H9 (cell line): Measurements from ENCODE around the gene PRR5L. TPM values are rescaled to one million over a fixed set of nuclear protein-coding genes. Genes with fewer than 3 reads are reported as not detected.

Experiments used
- DNase-seq: peaks from one replicate; pipeline ENCODE4 v3.0.0-alpha.2; 2017
- H2AFZ ChIP-seq: one replicate; pipeline ENCODE4 v1.6.1; 2013; ENCODE audit warnings: mild to moderate bottlenecking, low read length, control low read depth, moderate library complexity
- H2AK5ac ChIP-seq: 2 replicates; pipeline ENCODE4 v1.6.1; 2013; ENCODE audit warnings: low read length, control low read depth, mixed read lengths; ENCODE audit not compliant: insufficient read length
- H2BK120ac ChIP-seq: one replicate; pipeline ENCODE4 v1.6.1; 2013; ENCODE audit warnings: low read depth, mild to moderate bottlenecking, low read length, control low read depth, inconsistent platforms; ENCODE audit not compliant: poor library complexity, severe bottlenecking
- H2BK12ac ChIP-seq: 2 replicates; pipeline ENCODE4 v1.6.1; 2013; ENCODE audit warnings: low read length, control low read depth, mixed read lengths, low read depth; ENCODE audit not compliant: insufficient read length
- H2BK15ac ChIP-seq: 2 replicates; pipeline ENCODE4 v1.6.1; 2013; ENCODE audit warnings: low read depth, low read length, control low read depth
- H2BK20ac ChIP-seq: one replicate; pipeline ENCODE4 v1.6.1; 2013; ENCODE audit warnings: low read depth, mild to moderate bottlenecking, low read length, control low read depth, inconsistent platforms; ENCODE audit not compliant: poor library complexity, severe bottlenecking
- H2BK5ac ChIP-seq: 2 replicates; pipeline ENCODE4 v1.6.1; 2013; ENCODE audit warnings: low read length, control low read depth, mixed read lengths; ENCODE audit not compliant: insufficient read length
- H3K14ac ChIP-seq: 2 replicates; pipeline ENCODE4 v1.6.1; 2013; ENCODE audit warnings: low read length, control low read depth; ENCODE audit not compliant: insufficient read depth
- H3K18ac ChIP-seq: 2 replicates; pipeline ENCODE4 v1.6.1; 2013; ENCODE audit warnings: low read depth, mild to moderate bottlenecking, mixed read lengths, low read length, control low read depth; ENCODE audit not compliant: insufficient read length
- H3K23ac ChIP-seq: 2 replicates; pipeline ENCODE4 v1.6.1; 2013; ENCODE audit warnings: low read length, control low read depth, mixed read lengths, low read depth; ENCODE audit not compliant: insufficient read length
- H3K23me2 ChIP-seq: 2 replicates; pipeline ENCODE4 v1.6.1; 2013; ENCODE audit warnings: low read depth, mild to moderate bottlenecking, mixed read lengths, low read length, control low read depth; ENCODE audit not compliant: insufficient read length, poor library complexity, severe bottlenecking
- H3K27ac ChIP-seq: 2 replicates; pipeline ENCODE4 v1.5.1; 2013; ENCODE audit warnings: low read length, control low read depth, mixed read lengths, low read depth; ENCODE audit not compliant: insufficient read length
- H3K27me3 ChIP-seq: 2 replicates; pipeline ENCODE4 v1.6.1; 2013; ENCODE audit warnings: low read length, control low read depth, inconsistent platforms; ENCODE audit not compliant: insufficient read depth
- H3K4ac ChIP-seq: 2 replicates; pipeline ENCODE4 v1.6.1; 2013; ENCODE audit warnings: low read depth, mild to moderate bottlenecking, control low read depth, inconsistent platforms, low read length, moderate library complexity
- H3K4me1 ChIP-seq: 2 replicates; pipeline ENCODE4 v1.6.1; 2013; ENCODE audit warnings: low read length, control low read depth, inconsistent platforms; ENCODE audit not compliant: insufficient read depth
- H3K4me2 ChIP-seq: 2 replicates; pipeline ENCODE4 v1.6.1; 2013; ENCODE audit warnings: low read length, control low read depth, mixed read lengths; ENCODE audit not compliant: insufficient read length, insufficient read depth
- H3K56ac ChIP-seq: 2 replicates; pipeline ENCODE4 v1.6.1; 2013; ENCODE audit warnings: low read depth, mild to moderate bottlenecking, mixed read lengths, low read length, control low read depth; ENCODE audit not compliant: insufficient read length
- H3K79me1 ChIP-seq: 2 replicates; pipeline ENCODE4 v1.6.1; 2013; ENCODE audit warnings: low read depth, mild to moderate bottlenecking, moderate library complexity, low read length, control low read depth, inconsistent platforms; ENCODE audit not compliant: insufficient read depth, poor library complexity, severe bottlenecking
- H3K79me2 ChIP-seq: 2 replicates; pipeline ENCODE4 v1.6.1; 2013; ENCODE audit warnings: low read length, control low read depth, inconsistent platforms; ENCODE audit not compliant: insufficient read depth
- H3K9ac ChIP-seq: 2 replicates; pipeline ENCODE4 v1.6.1; 2013; ENCODE audit warnings: low read length, control low read depth, mixed read lengths; ENCODE audit not compliant: insufficient read length; ENCODE audit errors: extremely low read depth
- H3K9me3 ChIP-seq: one replicate; pipeline ENCODE4 v1.6.1; 2013; ENCODE audit warnings: low read depth, low read length, inconsistent platforms; ENCODE audit not compliant: control insufficient read depth
- H3T11ph ChIP-seq: one replicate; pipeline ENCODE4 v1.6.1; 2013; ENCODE audit warnings: mild to moderate bottlenecking, low read length, control low read depth, inconsistent platforms
- H4K20me1 ChIP-seq: one replicate; pipeline ENCODE4 v1.6.1; 2013; ENCODE audit not compliant: control insufficient read depth, insufficient read length, insufficient read depth
- H4K5ac ChIP-seq: 2 replicates; pipeline ENCODE4 v1.6.1; 2013; ENCODE audit warnings: low read depth, mild to moderate bottlenecking, mixed read lengths, low read length, control low read depth; ENCODE audit not compliant: insufficient read length
- H4K8ac ChIP-seq: replicated peaks from 2 replicates; pipeline ENCODE4 v1.6.1; 2013; ENCODE audit warnings: low read length, control low read depth, mixed read lengths, low read depth; ENCODE audit not compliant: insufficient read length
- H4K91ac ChIP-seq: 2 replicates; pipeline ENCODE4 v1.6.1; 2013; ENCODE audit warnings: low read depth, mild to moderate bottlenecking, moderate library complexity, mixed read lengths, low read length, control low read depth; ENCODE audit not compliant: insufficient read length
- H3K27ac Mint-ChIP-seq, 3 experiments: 2 replicates in 2 of 3; 3 replicates in 1 of 3; pipeline ENCODE4 v1.8.0; 2020 to 2021; ENCODE audit warnings: mixed read lengths in 3 of 3, mild to moderate bottlenecking in 1 of 3, moderate library complexity in 1 of 3
- H3K27me3 Mint-ChIP-seq: 2 replicates; pipeline ENCODE4 v1.8.0; 2021; ENCODE audit warnings: low read depth, mild to moderate bottlenecking, moderate library complexity, mixed read lengths
- H3K36me3 Mint-ChIP-seq, 3 experiments: 2 replicates in 2 of 3; 3 replicates in 1 of 3; pipeline ENCODE4 v1.8.0; 2020 to 2021; ENCODE audit warnings: low read depth in 3 of 3, mixed read lengths in 3 of 3; ENCODE audit not compliant: insufficient read depth in 1 of 3
- H3K4me1 Mint-ChIP-seq, 2 experiments: 2 replicates each; pipeline ENCODE4 v1.8.0; 2020; ENCODE audit warnings: mixed read lengths in 2 of 2
- H3K4me3 Mint-ChIP-seq, 2 experiments: 2 replicates in 1 of 2; 3 replicates in 1 of 2; pipeline ENCODE4 v1.8.0; 2020 to 2021; ENCODE audit warnings: mild to moderate bottlenecking in 2 of 2, mixed read lengths in 2 of 2, moderate library complexity in 1 of 2
- H3K9me3 Mint-ChIP-seq, 2 experiments: 2 replicates in 1 of 2; 3 replicates in 1 of 2; pipeline ENCODE4 v1.8.0; 2020; ENCODE audit warnings: mild to moderate bottlenecking in 2 of 2, mixed read lengths in 2 of 2, moderate library complexity in 1 of 2
- CTCF ChIP-seq: fragments of 200-600 bp; sonication (generic); conservative IDR thresholded peaks from 3 replicates; pipeline ENCODE4 v1.8.0; 2021; ENCODE audit warnings: antibody characterized with exemption, mild to moderate bottlenecking
- WGBS: extraction: QIAGEN DNeasy Blood & Tissue Kit; methylation state at CpG from one replicate; pipeline ENCODE4 v1.1.7; 2013; ENCODE audit warnings: missing lambda C conversion rate, low lambda C conversion rate, mixed read lengths; ENCODE audit not compliant: insufficient read length; ENCODE audit errors: extremely low coverage; 5-methylcytosine and 5-hydroxymethylcytosine counted together
- total RNA-seq: library from RNA; stranded (reverse); gene quantifications from 2 replicates; pipeline ENCODE4 v1.2.1, GENCODE V29; 2021

The PRR5L gene
- total RNA-seq, 1 experiment from 2014 or later = 5.6 TPM

- no peak for DNase-seq
- Histone ChIP-seq H3T11ph (no peak overlapping the region), H3K27me3 (no peaks in the 10 kb centered on the region), H2BK20ac (no peak overlapping the region), H3K56ac (no peak overlapping the region), H4K91ac (no peak overlapping the region), H4K8ac (no peak overlapping the region), H3K23ac (no peak overlapping the region), H4K20me1 (no peaks in the 10 kb centered on the region), H3K4me2 (no peak overlapping the region), H2AK5ac (no peak overlapping the region), H3K14ac (no peak overlapping the region), H2AFZ (no peak overlapping the region), H3K9ac (no peak overlapping the region), H3K79me2 (no peaks in the 10 kb centered on the region), H3K27ac (no peak overlapping the region), H2BK120ac (no peak overlapping the region), H2BK5ac (no peak overlapping the region), H3K79me1 (no peaks in the 10 kb centered on the region), H3K4ac (no peak overlapping the region), H4K5ac (no peak overlapping the region), H3K9me3 (no peaks in the 10 kb centered on the region), H2BK12ac (no peak overlapping the region), H3K4me1 (no peaks in the 10 kb centered on the region), H3K23me2 (no peaks in the 10 kb centered on the region), H2BK15ac (no peak overlapping the region), H3K18ac (no peak overlapping the region)
- Mint-ChIP-seq H3K27ac (no peak overlapping the region), H3K27me3 (peaks cover 11% of the 10 kb centered on the region), H3K4me1 (no peaks in the 10 kb centered on the region), H3K9me3 (peaks cover 2 to 3% of the 10 kb centered on the region in 2 experiments; a peak in 2 of 5 replicates), H3K36me3 (no peaks in the 10 kb centered on the region), H3K4me3 (no peak overlapping the region)
- no peak for TF ChIP-seq CTCF
- WGBS = no CpG with 5 or more reads among the region's 4 CpGs
These were observed 13.7 kb downstream of the PRR5L start for GRCh38 chr11:36309779-36310178.
